Muscle of back (tissue), 11 donors: ENCODE measurements around the gene NEO1. TPM values are rescaled to one million over a fixed set of nuclear protein-coding genes. Genes with fewer than 3 reads are reported as not detected.

Source experiments
- DNase-seq, 3 donors: peaks; one replicate each; pipeline versions ENCODE4 v3.0.0 to v3.0.0-alpha.2; 2013
- polyA plus RNA-seq, 10 donors: library from polyadenylated mRNA; unstranded; fragments of 120-200 nt; gene quantifications; one replicate each; pipeline ENCODE4 v1.2.1, GENCODE V29; 2013; ENCODE audit not compliant: insufficient read length in 10 of 10

The NEO1 gene
- polyA plus RNA-seq, 10 donors: 45.1 to 57.4 (median 49.9) TPM

GRCh38 chr15:73075160-73075859, 23.0 kb downstream of the NEO1 start:
- no peak for DNase-seq

DNA sequence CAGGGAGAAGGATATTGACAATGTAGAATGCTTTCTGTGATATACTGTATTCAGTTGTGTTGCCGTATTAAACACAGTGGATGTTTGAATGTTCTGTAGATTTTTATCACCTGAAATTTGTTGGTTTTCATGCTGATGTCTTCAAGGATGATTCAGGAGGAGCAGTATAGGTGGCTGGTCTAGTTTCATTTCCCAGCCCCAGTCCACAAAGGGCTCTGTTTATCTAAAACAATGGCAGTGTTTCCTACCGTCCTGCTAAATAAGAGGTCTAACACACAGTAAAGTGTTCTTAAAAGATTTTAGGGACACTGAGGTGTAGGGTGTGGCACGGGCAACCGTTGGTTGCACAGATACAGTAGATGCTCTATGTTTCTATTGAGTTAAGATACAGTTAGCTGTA, 26.0 kb downstream of the NEO1 start:
- DNase-seq: no peak

- DNase-seq: peak in 1 of 3 donors; percentile 57
Observed at GRCh38 chr15:73078722-73079121, 26.5 kb downstream of the NEO1 start.

DNA sequence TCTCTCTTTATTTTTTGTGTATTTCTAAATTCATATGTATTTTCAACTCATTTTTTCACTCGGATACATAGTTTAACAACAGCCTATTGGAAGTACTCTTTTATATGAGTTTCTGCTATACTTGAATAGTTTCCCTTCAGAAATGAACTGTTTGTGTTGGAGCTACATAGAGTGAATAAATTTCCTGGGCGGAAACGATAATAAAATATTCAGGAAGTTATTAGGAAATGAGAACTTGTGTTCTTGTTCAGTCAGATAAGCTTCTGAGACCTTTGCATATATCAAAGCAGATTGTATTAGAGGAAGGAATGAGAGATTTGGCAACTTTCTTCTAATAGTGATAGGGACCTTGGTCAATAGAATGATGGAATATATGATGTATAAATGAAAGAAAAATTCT, 27.3 kb downstream of the NEO1 start:
- DNase-seq: no peak

DNA sequence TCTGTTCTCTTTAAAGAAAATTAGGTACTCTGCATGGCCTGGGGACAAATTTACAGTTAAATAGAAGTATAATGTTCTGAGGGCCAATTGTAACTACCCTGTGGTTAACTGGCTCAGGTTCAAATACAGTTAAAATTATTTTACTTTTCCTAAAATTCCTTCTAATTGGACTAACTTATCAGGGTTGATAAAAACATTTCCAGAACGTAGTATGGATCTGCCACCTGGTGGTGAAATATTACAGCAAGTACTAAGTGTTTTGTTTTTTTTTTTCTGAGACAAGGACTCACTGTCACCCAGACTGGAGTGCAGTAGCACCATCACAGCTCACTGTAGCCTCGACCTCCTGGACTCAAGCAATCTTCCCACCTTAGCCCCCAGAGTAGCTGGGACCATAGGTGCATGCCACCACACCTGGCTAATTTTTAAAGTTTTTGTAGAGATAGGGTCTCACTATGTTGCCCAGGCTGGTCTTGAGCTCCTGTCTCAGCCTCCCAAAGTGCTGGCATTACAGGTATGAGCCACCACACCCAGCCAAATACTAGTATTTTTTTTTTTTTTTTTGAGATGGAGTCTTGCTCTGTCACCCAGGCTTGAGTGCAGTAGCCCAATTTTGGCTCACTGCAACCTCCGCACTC, 29.2 kb downstream of the NEO1 start:
- DNase-seq: peak; percentile 47 to 73 (median 58)

- no peak for DNase-seq
Observed at GRCh38 chr15:73082812-73083211, 30.5 kb downstream of the NEO1 start.

- no peak for DNase-seq
Observed at GRCh38 chr15:73087098-73087497, 34.8 kb downstream of the NEO1 start.

GRCh38 chr15:73105064-73105463, 52.8 kb downstream of the NEO1 start:
- no peak for DNase-seq

DNA sequence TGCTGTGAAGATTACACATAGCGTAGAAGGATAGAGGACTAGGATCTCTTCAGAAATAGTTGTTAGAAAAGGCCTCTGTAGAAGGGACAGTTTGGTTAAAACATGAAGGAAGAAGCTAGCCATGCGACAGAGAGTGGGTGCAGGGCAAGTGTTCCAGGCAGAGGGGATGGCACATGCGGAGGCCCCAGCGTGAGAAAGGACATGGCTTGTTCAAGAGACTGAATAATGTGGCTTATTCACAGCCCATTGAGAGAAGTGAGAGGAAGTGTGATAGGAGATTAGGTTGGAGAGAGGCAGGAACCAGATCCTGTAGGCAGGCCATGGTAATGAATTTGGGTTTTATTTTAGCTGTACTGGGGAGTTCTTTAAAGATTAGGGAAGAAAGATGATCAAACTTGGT, 56.4 kb downstream of the NEO1 start:
- DNase-seq: no peak

DNA sequence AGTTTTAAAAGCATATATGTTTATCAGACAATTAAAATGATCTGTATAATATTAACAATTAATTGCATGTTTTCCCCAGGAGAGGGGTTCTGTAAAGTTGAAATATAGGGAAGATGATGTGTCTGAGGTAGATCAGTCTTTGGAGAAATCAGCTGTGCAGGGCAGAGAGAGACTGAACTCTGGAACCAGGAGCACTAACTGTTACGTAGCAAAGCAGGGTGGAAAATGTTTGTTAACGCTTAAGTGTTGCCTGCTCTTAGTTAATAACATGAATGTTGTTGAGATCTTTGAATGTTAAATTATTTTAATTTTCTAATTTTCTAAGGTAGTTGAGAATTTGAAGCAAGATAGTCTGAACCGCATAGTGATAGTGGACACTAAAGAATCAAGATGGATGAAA, 57.5 kb downstream of the NEO1 start:
- no peak for DNase-seq

- no peak for DNase-seq
Observed at GRCh38 chr15:73110201-73110600, 57.9 kb downstream of the NEO1 start.

DNA sequence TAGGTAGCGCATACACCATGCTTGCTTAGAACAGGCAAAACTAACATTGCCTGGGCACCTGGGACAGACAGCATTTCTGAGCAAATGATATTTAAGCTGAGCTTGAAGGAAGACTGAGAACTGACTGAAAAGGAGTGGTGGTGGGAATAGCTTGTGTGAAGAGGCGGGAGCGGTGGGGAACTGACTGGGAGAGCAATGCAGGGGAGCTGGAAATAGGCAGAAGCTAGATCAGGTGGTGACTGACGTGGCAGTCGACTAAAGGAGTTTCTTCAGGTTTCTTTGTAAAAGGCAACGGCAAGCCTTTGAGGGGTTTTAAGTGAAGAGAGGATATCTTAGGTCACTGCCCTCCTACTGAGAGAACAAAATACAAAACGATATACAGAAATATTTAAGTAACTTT, 61.8 kb downstream of the NEO1 start:
- DNase-seq: no peak

GRCh38 chr15:73116164-73116563, 63.9 kb downstream of the NEO1 start:
- no peak for DNase-seq

DNA sequence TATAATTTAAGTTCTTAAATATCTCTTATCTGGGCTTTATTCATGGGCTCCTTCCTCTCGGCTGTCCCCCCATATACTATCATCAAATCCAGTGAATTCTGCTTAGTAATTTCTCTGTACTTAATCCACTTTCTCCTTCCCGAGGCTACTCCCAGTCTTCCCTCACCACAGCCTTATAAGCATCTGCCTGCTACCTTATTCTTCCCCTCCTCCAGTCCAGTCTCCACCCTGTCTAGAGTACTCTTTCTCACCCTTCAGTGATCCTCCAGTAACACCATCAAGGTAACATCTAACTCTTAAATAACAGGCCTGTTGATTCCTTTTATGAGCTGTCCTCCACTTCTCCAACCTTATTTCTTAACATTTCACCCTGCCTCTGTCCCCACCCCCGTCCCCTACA, 65.8 kb downstream of the NEO1 start:
- no peak for DNase-seq

DNA sequence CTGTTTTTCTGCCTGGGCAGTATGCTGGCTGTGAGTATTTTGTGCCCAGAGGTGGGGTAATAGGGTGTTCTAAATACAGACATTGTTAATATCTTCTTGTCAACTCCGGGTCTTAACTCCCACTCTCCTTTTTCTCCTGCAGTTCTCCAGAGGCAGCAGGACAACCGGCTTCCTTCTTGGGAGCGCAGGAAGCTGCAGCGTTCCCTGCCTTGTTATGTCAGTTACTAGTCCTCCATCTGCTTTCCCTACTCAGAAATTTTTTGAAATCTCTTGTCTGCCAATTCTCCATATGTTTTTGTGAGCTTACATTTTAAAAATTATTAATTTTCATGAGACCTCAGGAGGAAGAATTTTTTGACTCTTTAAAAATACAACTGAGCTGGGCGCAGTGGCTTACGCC, 67.2 kb downstream of the NEO1 start:
- no peak for DNase-seq

DNA sequence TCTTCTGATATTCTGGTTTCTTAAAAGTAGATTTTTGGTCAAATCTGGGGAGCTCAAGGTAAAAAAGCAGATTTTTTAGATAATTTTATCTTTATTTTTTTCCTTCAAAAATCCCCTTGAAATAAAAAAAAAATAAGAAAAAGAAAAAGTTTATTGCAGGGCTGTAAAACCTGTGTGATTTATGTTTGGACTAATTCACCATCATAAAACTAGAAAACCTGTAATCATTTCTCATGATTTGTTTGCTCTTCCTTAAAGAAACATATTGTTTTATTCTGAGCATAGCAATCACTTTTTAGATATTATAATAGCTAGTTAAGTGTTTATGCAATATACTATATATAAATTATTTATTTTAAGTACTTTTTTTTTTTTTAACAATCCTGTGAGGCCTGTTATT, 68.0 kb downstream of the NEO1 start:
- DNase-seq: no peak

GRCh38 chr15:73125219-73125618, 73.0 kb downstream of the NEO1 start:
- DNase-seq: no peak

DNA sequence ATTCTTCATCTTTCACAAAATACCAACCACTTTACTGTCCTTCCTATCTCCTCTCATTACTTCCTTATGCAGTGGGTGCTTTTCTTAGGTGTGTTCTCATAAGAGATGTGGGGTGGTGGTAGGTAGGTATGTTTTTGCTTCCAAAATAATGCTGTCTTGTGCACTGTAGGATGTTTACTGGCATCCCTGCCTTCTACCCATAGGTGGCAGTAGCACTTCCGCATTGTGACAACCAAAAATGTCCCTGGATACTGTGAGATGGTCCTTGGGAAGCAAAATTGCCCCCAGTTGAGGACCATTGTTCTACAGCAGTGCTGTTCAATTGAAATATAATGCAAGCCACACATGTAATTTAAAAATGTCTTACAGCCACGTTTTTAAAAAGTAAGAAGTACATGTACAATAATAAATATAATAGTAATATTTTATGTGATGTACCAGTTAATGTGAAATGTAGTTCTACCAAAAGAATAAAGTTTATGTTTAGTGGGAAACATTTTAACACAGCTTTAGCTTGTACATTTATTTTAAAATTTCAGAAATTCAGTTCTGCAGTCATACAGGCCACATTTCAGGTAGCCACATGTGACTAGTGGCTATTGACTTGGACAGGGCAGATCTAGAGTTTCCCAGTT, 75.2 kb downstream of the NEO1 start:
- DNase-seq: peak in 1 of 3 donors; percentile 10

DNA sequence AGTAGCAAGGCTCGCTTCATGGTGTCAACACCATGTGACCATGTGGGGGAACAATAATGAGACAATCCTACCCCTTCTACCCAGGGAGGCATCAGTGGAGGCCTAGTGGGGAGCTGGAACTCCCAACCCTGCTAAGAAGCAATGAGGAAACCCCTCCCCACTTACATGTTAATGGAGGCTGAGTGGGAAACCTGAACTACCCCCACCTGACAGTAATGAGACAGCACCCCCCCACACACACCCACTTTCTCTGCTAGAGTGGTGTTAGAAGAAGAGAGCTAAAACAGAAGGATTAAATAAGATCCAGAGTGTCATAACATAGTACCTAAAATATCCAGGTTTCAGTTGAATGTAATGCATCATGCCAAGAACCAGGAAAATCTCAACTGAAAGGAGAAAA, 78.6 kb downstream of the NEO1 start:
- no peak for DNase-seq

GRCh38 chr15:73134196-73134595, 81.9 kb downstream of the NEO1 start:
- no peak for DNase-seq

DNA sequence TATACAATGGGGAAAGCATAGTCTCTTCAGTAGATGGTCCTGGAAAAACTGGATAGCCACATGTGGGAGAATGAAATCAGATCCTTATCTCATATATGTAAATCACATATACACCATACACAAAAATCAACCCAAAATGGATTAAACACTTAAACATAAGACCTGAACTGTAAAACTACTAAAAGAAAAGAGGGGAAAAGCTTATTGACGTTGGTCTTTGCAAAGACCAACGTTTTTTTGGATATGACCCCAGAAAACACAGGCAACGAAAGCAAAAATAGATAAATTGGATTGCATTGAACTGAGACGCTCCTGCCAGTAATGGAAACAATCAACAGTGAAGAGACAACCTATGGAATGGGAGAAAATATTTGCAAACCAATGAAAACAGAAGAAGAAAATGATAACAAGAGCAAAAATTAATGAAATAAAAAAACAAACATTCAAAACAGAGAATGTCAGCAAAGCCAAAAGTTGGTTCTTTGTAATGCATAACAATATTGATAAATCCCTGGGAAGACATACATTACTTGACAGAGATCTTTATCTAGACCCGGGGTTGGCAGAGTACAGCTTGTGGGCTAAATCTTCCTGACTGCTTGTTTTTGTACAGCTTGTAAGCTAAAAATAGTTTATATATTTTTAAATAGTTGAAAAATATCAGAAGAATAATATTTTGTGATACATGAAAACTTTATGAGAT, 86.9 kb downstream of the NEO1 start:
- peak in 2 of 3 donors; percentile 56 to 73 for DNase-seq

DNA sequence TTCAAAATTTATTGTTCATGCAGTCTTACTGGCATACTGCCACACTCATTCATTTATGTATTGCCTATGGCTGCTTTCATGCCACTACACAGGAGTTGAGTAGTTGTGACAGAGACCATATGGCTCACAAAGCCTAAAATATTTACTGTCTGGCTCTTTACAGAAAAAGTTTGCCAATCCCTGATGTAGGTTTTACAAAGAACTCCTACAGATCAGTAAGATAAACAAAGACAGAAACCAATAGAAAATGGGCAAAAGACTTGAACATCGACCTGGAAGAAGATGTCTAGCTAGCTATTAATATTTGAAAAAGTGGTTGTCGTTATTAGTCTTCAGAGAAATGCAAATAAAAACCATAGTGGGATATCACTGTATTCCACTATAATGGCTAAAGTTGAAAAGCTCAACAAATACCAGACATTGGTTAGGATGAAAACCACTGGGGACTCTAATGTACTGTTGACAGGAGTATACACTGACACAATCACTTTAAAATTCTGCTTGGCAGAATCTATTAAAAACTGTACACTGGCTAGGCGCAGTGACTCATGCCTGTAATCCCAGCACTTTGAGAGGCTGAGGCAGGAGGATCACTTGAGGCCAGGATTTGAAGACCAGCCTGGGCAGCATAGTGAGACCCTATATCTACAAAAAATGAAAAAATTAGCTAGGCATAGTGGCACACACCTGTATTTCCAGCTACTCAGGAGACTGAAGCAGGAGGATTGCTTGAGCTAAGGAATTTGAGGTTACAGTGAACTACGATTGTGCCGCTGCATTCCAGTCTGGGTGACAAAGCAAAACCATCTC, 87.7 kb downstream of the NEO1 start:
- DNase-seq: peak in 1 of 3 donors; percentile 21
